Naive thymus-derived CD4-positive, alpha-beta T cell (primary cell): ENCODE results near the gene ISG20L2. TPM values are rescaled to one million over a fixed set of nuclear protein-coding genes. Genes with fewer than 3 reads are reported as not detected.

Experiments used
- ATAC-seq: fragments of 150-1000 bp; cut with Tn5 transposase; 2 replicates; pipeline ENCODE4 v1.10.0; 2021; ENCODE audit warnings: mild to moderate bottlenecking, moderate library complexity
- CTCF ChIA-PET: fragments of 350-600 bp; sonication (Branson Sonifier 250); formaldehyde crosslinking; loops from one replicate; lab custom pipeline; 2021; ENCODE audit warnings: antibody characterized with exemption; lab: Charles Lee
- POLR2A ChIA-PET: fragments of 350-600 bp; sonication (Branson Sonifier 250); formaldehyde crosslinking; loops from one replicate; lab custom pipeline; 2021; ENCODE audit warnings: antibody characterized with exemption, inconsistent platforms; lab: Charles Lee
- DNase-seq, 9 donors: peaks; one replicate each; pipeline versions ENCODE4 v3.0.0 to v3.0.0-alpha.2; 2020 to 2022; ENCODE audit warnings: mixed read lengths in 1 of 9
- H3K27ac ChIP-seq: one replicate; pipeline ENCODE4 v1.7.0; 2013; ENCODE audit warnings: mild to moderate bottlenecking, low read depth, low read length, moderate library complexity
- H3K27me3 ChIP-seq, 2 donors: one replicate each; pipeline ENCODE4 v1.7.0; 2013; ENCODE audit warnings: low read length in 2 of 2, mild to moderate bottlenecking in 2 of 2, moderate library complexity in 2 of 2; ENCODE audit not compliant: control insufficient read depth in 2 of 2, insufficient read depth in 2 of 2
- H3K36me3 ChIP-seq, 3 experiments: 1 replicate in 2 of 3; 2 replicates in 1 of 3; pipeline ENCODE4 v1.7.0; 2013; ENCODE audit warnings: low read length in 3 of 3, mild to moderate bottlenecking in 3 of 3, moderate library complexity in 1 of 3; ENCODE audit not compliant: insufficient read depth in 3 of 3, control insufficient read depth in 2 of 3
- H3K4me1 ChIP-seq, 2 donors: one replicate each; pipeline ENCODE4 v1.7.0; 2013; ENCODE audit warnings: low read length in 2 of 2, mild to moderate bottlenecking in 2 of 2, moderate library complexity in 1 of 2; ENCODE audit not compliant: control insufficient read depth in 2 of 2, insufficient read depth in 2 of 2
- H3K4me3 ChIP-seq: 2 replicates; pipeline ENCODE4 v1.7.0; 2013; ENCODE audit warnings: mild to moderate bottlenecking, low read length
- H3K9me3 ChIP-seq, 3 experiments: 1 replicate in 2 of 3; 2 replicates in 1 of 3; pipeline ENCODE4 v1.7.0; 2013; ENCODE audit warnings: low read length in 3 of 3; ENCODE audit not compliant: control insufficient read depth in 2 of 3
- H3K27ac Mint-ChIP-seq, 9 donors: one replicate each; pipeline ENCODE4 v1.8.0; 2020 to 2022; ENCODE audit warnings: mixed read lengths in 9 of 9, mild to moderate bottlenecking in 8 of 9, moderate library complexity in 5 of 9, inconsistent platforms in 2 of 9
- H3K27me3 Mint-ChIP-seq, 5 donors: one replicate each; pipeline ENCODE4 v1.8.0; 2021 to 2022; ENCODE audit warnings: mixed read lengths in 5 of 5, mild to moderate bottlenecking in 1 of 5
- H3K36me3 Mint-ChIP-seq, 5 donors: one replicate each; pipeline ENCODE4 v1.8.0; 2020 to 2022; ENCODE audit warnings: mixed read lengths in 5 of 5, mild to moderate bottlenecking in 3 of 5, inconsistent platforms in 1 of 5
- H3K4me1 Mint-ChIP-seq, 7 donors: one replicate each; pipeline ENCODE4 v1.8.0; 2020 to 2022; ENCODE audit warnings: mixed read lengths in 7 of 7, mild to moderate bottlenecking in 3 of 7, inconsistent platforms in 1 of 7
- H3K4me3 Mint-ChIP-seq, 10 donors: one replicate each; pipeline ENCODE4 v1.8.0; 2020 to 2022; ENCODE audit warnings: mild to moderate bottlenecking in 10 of 10, mixed read lengths in 10 of 10, moderate library complexity in 6 of 10, inconsistent platforms in 2 of 10
- H3K9me3 Mint-ChIP-seq, 11 donors: one replicate each; pipeline ENCODE4 v1.8.0; 2020 to 2022; ENCODE audit warnings: mixed read lengths in 11 of 11, mild to moderate bottlenecking in 4 of 11, inconsistent platforms in 1 of 11, moderate library complexity in 1 of 11
- intact Hi-C, 2 donors: fragments of 100-400 bp; cut with micrococcal nuclease; formaldehyde crosslinking; loops; one replicate each; pipeline ENCODE4 v1.15.1; 2023
- polyA plus RNA-seq, 2 donors: library from polyadenylated mRNA; unstranded; fragments of 300-500 nt; fragmentation: Illumina TruSeq; gene quantifications; one replicate each; pipeline ENCODE4 v1.2.3, GENCODE V29; 2021
- total RNA-seq, 6 experiments: library from RNA in 5 of 6; stranded (reverse) in 5 of 6; gene quantifications; 1 replicate in 5 of 6; 2 replicates in 1 of 6; pipeline ENCODE4 v1.2.3 and lab custom pipeline; 2021 to 2026

Gene ISG20L2
- total and polyA plus RNA-seq, 7 experiments from 2014 or later: 15.3 to 59.9 (median 45.0) TPM

GRCh38 chr1:156744344-156744743, 15.8 kb upstream of the ISG20L2 start:
- Mint-ChIP-seq H3K4me1 (peaks cover 47 to 72% (median 63%) of the 10 kb centered on the region in 7 donors), H3K36me3 (peaks cover 4 to 33% (median 18%) of the 10 kb centered on the region in 5 donors), H3K27me3 (no peaks in the 10 kb centered on the region), H3K4me3 (no peak overlapping the region), H3K9me3 (peaks cover 0 to 1% (median 0%) of the 10 kb centered on the region in 11 donors), H3K27ac (peak overlapping the region in 5 of 9 donors; percentile 18 to 89 (median 51))
- H3K4me3 ChIP-seq: no peak overlapping the region
- H3K27ac ChIP-seq: no peak overlapping the region
- POLR2A ChIA-PET: no interaction called here
- no peak for ATAC-seq
- no peak for DNase-seq
- H3K27me3 ChIP-seq: no peaks in the 10 kb centered on the region
- intact Hi-C loops: loop anchor here (5.0 to 10.0 kb wide), 2 partner anchors 390 to 552 kb away; partner anchors contain the start of genes ETV3 (in 1 of the 2) and SLC25A44 (in 1 of the 2)
- H3K9me3 ChIP-seq: no peaks in the 10 kb centered on the region
- H3K36me3 ChIP-seq: peaks cover 0 to 34% (median 5%) of the 10 kb centered on the region in 3 experiments
- CTCF ChIA-PET: no interaction called here
- H3K4me1 ChIP-seq: peaks cover 43 to 48% of the 10 kb centered on the region in 2 donors

- Mint-ChIP-seq H3K36me3 (peaks cover 4 to 28% (median 18%) of the 10 kb centered on the region in 5 donors), H3K27me3 (no peaks in the 10 kb centered on the region), H3K27ac (peak overlapping the region in 4 of 9 donors; percentile 42 to 84 (median 72)), H3K9me3 (peaks cover 0 to 1% (median 0%) of the 10 kb centered on the region in 11 donors), H3K4me3 (no peak overlapping the region), H3K4me1 (peaks cover 45 to 71% (median 61%) of the 10 kb centered on the region in 7 donors)
- intact Hi-C loops: loop anchor here (5.0 to 10.0 kb wide), 2 partner anchors 391 to 551 kb away; partner anchors contain the start of genes ETV3 (in 1 of the 2) and SLC25A44 (in 1 of the 2)
- ChIA-PET CTCF (no interaction called here), POLR2A (interaction anchor here (3.6 kb wide), 2 partner anchors 8 to 23 kb away, joined by 53 to 64 read pairs; partner anchors contain the start of genes HDGF and PRCC)
- Histone ChIP-seq H3K9me3 (no peaks in the 10 kb centered on the region), H3K27ac (no peak overlapping the region), H3K27me3 (no peaks in the 10 kb centered on the region), H3K36me3 (peaks cover 0 to 34% (median 5%) of the 10 kb centered on the region in 3 experiments), H3K4me1 (peaks cover 38 to 41% of the 10 kb centered on the region in 2 donors), H3K4me3 (no peak overlapping the region)
- ATAC-seq (no peak), DNase-seq (no peak)
Observed at GRCh38 chr1:156743367-156744302, 15.1 kb upstream of the ISG20L2 start.

- CTCF ChIA-PET: no interaction called here
- Histone ChIP-seq H3K4me1 (peaks cover 30 to 33% of the 10 kb centered on the region in 2 donors), H3K4me3 (no peak overlapping the region), H3K9me3 (no peaks in the 10 kb centered on the region), H3K36me3 (peaks cover 0 to 41% (median 10%) of the 10 kb centered on the region in 3 experiments), H3K27me3 (no peaks in the 10 kb centered on the region), H3K27ac (no peak overlapping the region)
- H3K9me3 Mint-ChIP-seq: peaks cover 0 to 1% (median 0%) of the 10 kb centered on the region in 11 donors
- peaks cover 4 to 26% (median 18%) of the 10 kb centered on the region in 5 donors for H3K36me3 Mint-ChIP-seq
- intact Hi-C loops: loop anchor here (5.0 to 10.0 kb wide), 2 partner anchors 392 to 550 kb away; partner anchors contain the start of genes ETV3 (in 1 of the 2) and SLC25A44 (in 1 of the 2)
- peak overlapping the region in 4 of 9 donors; percentile 69 to 99 (median 98) for H3K27ac Mint-ChIP-seq
- ATAC-seq: no peak
- no peak for DNase-seq
- H3K4me1 Mint-ChIP-seq: peaks cover 39 to 66% (median 56%) of the 10 kb centered on the region in 7 donors
- H3K27me3 Mint-ChIP-seq: no peaks in the 10 kb centered on the region
- POLR2A ChIA-PET: interaction anchor here (3.6 to 4.6 kb wide), 3 partner anchors 9 to 24 kb away, joined by 53 to 77 read pairs (median 64); partner anchors contain the start of genes HDGF, ISG20L2, METTL25B and PRCC
- H3K4me3 Mint-ChIP-seq: no peak overlapping the region
Observed at GRCh38 chr1:156742801-156743200, 14.2 kb upstream of the ISG20L2 start.

- Mint-ChIP-seq H3K4me3 (peak overlapping the region; percentile 52 to 99 (median 96)), H3K4me1 (peaks cover 33 to 59% (median 50%) of the 10 kb centered on the region in 7 donors), H3K36me3 (peaks cover 4 to 30% (median 18%) of the 10 kb centered on the region in 5 donors), H3K27me3 (no peaks in the 10 kb centered on the region), H3K27ac (peak overlapping the region; percentile 86 to 99 (median 98)), H3K9me3 (peaks cover 0 to 1% (median 0%) of the 10 kb centered on the region in 11 donors)
- H3K36me3 ChIP-seq: peaks cover 0 to 49% (median 13%) of the 10 kb centered on the region in 3 experiments
- DNase-seq: no peak
- ATAC-seq: no peak
- intact Hi-C loops: loop anchor here (5.0 to 10.0 kb wide), 2 partner anchors 393 to 550 kb away; partner anchors contain the start of genes ETV3 (in 1 of the 2) and SLC25A44 (in 1 of the 2)
- ChIA-PET CTCF (interaction anchor here (1.9 kb wide), 1 partner anchor 14 kb away, joined by 10 read pairs; the partner anchor contains the start of genes ISG20L2 and METTL25B), POLR2A (interaction anchor here (1.4 to 4.6 kb wide), 6 partner anchors 9 to 36 kb away, joined by 5 to 77 read pairs (median 30); partner anchors contain the start of genes CRABP2, HDGF, ISG20L2 and METTL25B)
- H3K27me3 ChIP-seq: no peaks in the 10 kb centered on the region
- no peaks in the 10 kb centered on the region for H3K9me3 ChIP-seq
- H3K4me3 ChIP-seq: no peak overlapping the region
- H3K4me1 ChIP-seq: peaks cover 24 to 27% of the 10 kb centered on the region in 2 donors
- peak overlapping the region; percentile 90 for H3K27ac ChIP-seq
Observed at GRCh38 chr1:156742017-156742416, 13.5 kb upstream of the ISG20L2 start.

GRCh38 chr1:156741481-156741983, 13.0 kb upstream of the ISG20L2 start:
- Histone ChIP-seq H3K27me3 (no peaks in the 10 kb centered on the region), H3K4me1 (peaks cover 23 to 24% of the 10 kb centered on the region in 2 donors), H3K27ac (peak overlapping the region; percentile 90), H3K4me3 (peak overlapping the region; percentile 51), H3K9me3 (no peaks in the 10 kb centered on the region), H3K36me3 (peaks cover 0 to 53% (median 13%) of the 10 kb centered on the region in 3 experiments)
- intact Hi-C loops: loop anchor here (1.0 to 10.0 kb wide), 12 partner anchors 10 to 687 kb away; partner anchors contain the start of genes HDGF (in 2 of the 2), ISG20L2 (in 2 of the 2), METTL25B (in 2 of the 2) and PRCC (in 2 of the 2)
- H3K36me3 Mint-ChIP-seq: peaks cover 4 to 30% (median 18%) of the 10 kb centered on the region in 5 donors
- DNase-seq (no peak), ATAC-seq (no peak)
- peak overlapping the region; percentile 94 to 99 (median 98) for H3K4me3 Mint-ChIP-seq
- peaks cover 0 to 1% (median 0%) of the 10 kb centered on the region in 11 donors for H3K9me3 Mint-ChIP-seq
- CTCF ChIA-PET: interaction anchor here (0.6 to 1.9 kb wide), 9 partner anchors 11 to 150 kb away, joined by 3 to 10 read pairs (median 3); partner anchors contain the start of genes ISG20L2, METTL25B and PRCC
- peaks cover 29 to 55% (median 46%) of the 10 kb centered on the region in 7 donors for H3K4me1 Mint-ChIP-seq
- POLR2A ChIA-PET: interaction anchor here (0.6 to 4.6 kb wide), 17 partner anchors 10 to 529 kb away, joined by 3 to 77 read pairs (median 4); partner anchors contain the start of genes CRABP2, GPATCH4, HDGF and ISG20L2
- peak overlapping the region; percentile 86 to 99 (median 98) for H3K27ac Mint-ChIP-seq
- no peaks in the 10 kb centered on the region for H3K27me3 Mint-ChIP-seq
